Stimulated activated CD4-positive, alpha-beta T cell treated with anti-CD3 and anti-CD28 coated beads, TNF-alpha, amount 100 ng/mL, for 4 hours (primary cell): ENCODE measurements around the gene CPA1.

Experiments
- DNase-seq, 3 experiments: peaks; one replicate each; pipeline ENCODE4 v3.0.0-alpha.2; 2020; ENCODE audit warnings: low read depth in 3 of 3

CPA1 gene

DNA sequence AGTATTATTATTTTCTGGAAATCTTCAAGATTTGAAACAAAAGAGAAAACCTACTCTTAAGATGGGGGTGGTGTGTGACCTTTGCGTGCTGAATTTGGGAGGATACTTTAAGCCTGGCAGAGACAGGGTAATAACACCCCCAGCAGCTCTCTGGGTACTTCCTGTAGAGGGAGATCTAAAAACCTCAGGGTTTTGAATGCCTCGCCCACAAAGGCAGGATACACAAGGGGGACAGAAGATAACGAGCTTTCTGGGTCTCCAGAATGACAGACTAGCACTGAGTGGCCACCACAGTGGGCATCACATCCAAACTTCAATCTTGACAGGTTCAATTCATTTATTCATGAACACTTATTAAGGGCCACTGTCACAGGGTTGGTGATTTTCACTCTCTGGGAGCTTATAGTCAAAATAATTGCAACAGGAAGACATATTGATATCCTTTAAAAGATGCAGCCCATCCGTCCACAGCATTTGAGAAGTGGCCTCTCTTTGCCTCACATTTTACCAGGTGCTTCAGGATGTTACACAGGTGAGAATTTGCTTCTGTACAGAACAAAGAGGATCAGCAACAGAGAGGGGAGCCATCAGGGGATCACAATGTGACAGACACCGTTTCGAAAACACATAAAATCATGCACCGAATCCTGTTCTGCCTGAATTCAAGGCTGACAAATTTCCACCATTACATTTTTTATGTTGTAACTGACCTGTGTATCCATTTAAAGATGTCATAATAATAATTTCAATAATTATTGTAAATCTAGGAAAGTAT lies 14.3 kb downstream of the CPA1 start:
- peak in 1 of 3 experiments; percentile 4 for DNase-seq

GRCh38 chr7:130395421-130395820 lies 15.1 kb downstream of the CPA1 start:
- DNase-seq, result no peak

- no peak for DNase-seq
Observed at GRCh38 chr7:130396109-130396508, 15.8 kb downstream of the CPA1 start.

GRCh38 chr7:130397051-130397757 lies 16.9 kb downstream of the CPA1 start:
- no peak for DNase-seq

DNA sequence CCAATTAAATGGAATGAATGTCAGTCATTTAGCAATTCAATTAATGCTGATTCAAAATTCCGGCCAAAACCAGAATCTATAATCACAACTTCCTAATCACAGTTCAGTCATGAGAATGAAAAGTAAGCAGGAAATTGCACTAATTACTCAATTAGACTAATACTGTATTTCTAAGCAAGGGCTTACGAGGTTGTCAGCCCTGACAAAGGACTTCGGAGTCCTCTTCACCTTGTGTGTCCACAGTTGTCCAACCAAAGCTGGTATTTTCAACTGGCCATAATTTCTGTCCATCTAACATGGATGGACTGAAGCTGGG lies 17.4 kb downstream of the CPA1 start:
- no peak for DNase-seq

GRCh38 chr7:130398526-130399090 lies 18.3 kb downstream of the CPA1 start:
- no peak for DNase-seq

DNA sequence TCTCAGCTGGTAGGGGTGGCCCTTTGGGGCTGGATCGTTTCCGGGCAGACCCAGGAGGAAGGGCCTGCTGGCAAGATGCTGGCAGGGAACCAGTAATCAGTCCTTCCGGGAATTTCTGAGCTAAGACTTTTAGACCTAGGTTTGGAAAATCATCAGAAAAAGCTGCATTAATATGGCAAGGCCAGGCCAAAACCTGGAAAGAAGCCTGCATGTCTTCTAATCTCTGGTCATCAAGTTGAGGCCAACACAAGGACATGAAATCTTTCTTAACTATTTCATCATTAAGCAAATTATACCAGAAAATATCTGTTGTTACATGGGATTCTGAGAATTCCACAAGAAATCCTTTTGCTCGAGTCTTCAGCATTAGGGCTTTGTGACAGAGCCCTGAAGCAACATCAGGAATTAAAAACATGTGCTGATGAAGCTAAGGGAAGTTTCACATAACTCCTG lies 19.9 kb downstream of the CPA1 start:
- DNase-seq, result no peak

GRCh38 chr7:130401101-130401500 lies 20.8 kb downstream of the CPA1 start:
- no peak for DNase-seq

DNA sequence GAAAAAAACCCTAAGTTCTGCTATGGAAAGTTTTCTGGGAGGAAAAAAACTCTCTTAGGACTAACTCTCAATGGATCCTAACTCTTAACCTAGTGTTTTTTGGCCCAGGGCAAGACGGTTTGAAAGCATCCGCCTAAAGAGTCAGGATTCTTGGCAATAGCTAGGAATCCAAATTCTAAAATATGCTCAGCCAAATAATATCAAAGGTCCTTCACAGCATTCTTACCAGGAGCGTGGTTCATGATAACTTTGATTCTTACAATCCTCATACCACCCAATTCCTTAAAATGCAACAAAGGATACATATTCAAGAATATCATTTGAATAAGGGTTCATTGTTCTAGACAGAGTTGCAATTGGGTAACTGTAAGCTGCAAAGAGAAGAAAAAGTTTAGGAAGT lies 21.3 kb downstream of the CPA1 start:
- DNase-seq, result no peak

GRCh38 chr7:130405003-130405402 lies 24.7 kb downstream of the CPA1 start:
- DNase-seq, result no peak

GRCh38 chr7:130409067-130409711 lies 28.9 kb downstream of the CPA1 start:
- no peak for DNase-seq

- no peak for DNase-seq
Observed at GRCh38 chr7:130409712-130410072, 29.4 kb downstream of the CPA1 start.

DNA sequence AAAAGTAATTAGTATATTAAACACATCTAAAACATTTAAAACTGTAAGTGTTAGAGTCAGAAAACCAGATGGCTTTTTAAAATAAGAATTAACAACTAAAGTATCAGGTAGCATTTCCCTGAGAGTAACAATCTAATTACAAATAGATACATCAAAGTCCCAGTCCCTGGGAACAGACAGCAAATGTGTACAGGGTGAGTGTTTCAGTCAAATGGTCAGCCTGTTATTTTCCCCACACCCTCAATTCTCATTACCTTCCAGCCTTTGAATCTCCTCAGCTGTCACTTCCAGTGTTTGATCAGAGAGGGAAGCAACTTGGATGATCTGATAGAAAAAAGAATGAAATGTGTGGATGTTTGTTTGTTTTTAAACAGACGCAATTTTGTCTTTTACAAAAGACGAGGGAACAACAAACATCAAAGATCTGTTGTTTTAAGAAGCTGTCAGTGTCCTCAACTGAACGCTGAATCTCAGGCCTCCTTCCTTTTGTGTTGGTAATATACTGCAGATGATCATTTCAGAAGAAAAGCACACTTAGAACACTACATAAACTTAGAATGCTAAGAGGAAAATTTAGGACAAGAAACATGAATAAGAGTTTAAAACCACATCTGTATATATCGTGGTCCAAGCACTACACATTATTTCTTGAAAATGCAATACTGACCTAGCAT lies 30.7 kb downstream of the CPA1 start:
- no peak for DNase-seq

- no peak for DNase-seq
Observed at GRCh38 chr7:130413201-130413600, 32.9 kb downstream of the CPA1 start.

- no peak for DNase-seq
Observed at GRCh38 chr7:130415006-130415405, 34.7 kb downstream of the CPA1 start.

DNA sequence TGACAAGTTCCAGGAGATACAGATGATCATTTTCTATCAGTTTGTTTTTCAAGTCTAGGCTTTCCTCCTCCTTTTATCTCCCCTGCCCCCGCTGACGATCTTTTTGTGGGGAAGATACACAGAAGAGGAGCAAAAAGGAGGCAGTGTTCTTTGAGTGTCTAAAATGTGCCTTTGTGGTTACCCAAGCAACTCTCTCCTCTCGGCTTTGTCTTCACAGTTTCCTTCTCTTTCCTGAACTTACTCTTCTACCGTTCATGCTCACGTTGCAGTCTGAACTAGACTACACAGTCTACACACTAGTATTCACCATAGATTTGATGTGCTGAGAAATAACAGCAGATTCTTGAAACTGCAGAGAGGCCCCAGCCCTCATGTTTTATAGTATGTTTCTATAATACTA lies 36.9 kb downstream of the CPA1 start:
- no peak for DNase-seq

DNA sequence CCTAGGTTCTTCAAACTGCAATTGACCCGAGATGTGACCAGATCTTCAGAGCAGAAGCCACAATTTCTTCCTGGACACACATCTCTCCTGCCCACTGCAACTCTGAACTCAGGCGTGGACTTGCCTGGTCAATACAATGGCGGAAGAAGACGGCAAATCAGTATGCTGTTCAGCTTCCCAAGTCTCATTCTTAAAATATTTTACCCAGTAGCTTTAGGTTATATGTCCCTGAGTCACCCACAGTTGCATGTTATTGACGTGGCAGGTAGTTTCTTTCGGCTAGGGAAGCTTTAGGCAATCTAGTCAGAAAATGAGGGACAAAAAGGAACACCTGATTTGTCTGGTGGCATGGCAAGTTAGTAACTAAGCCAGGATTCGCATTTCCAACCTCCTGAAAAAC lies 38.0 kb downstream of the CPA1 start:
- DNase-seq, result no peak

- no peak for DNase-seq
Observed at GRCh38 chr7:130419658-130420057, 39.4 kb downstream of the CPA1 start.

DNA sequence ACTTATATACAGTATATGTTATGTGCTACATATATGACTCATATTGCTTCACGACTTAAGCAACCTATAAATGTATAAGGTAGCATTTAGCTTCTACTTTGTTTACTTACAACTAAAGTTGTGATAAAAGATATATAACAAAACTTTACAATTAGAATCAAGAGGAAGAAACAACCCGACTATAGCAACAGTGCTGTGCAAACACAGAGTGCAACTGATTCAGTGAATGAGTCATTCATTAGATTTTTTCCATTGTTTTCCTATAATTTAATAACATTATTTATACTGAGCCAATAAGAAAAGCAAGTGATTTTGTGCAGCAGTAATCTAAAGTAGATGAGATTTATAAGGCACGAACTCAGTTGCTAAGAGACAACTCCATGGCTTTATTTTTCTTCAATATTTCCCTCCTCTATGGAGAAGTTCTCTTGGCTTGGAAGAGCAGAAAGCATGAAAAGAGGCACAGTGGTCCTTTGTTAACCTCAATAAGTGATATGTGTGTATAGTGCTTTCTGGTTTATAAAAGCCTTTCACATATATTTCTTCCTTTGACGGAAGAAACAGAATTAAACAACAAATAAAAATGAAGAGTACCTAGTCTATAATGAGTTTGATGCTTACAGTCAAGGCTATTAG lies 40.8 kb downstream of the CPA1 start:
- DNase-seq, result no peak

- no peak for DNase-seq
Observed at GRCh38 chr7:130421684-130422083, 41.4 kb downstream of the CPA1 start.

GRCh38 chr7:130423501-130424037 lies 43.3 kb downstream of the CPA1 start:
- no peak for DNase-seq
